Activated CD8-positive, alpha-beta memory T cell treated with anti-CD3 and anti-CD28 coated beads for 1 hour (primary cell): Measurements from ENCODE around the gene PM20D1.
"Not testable (repeated sequence)": the region's sequence is repeated elsewhere in the genome, so short reads cannot be mapped to it uniquely, and the experiment has no call there.

Experiments
- DNase-seq, 2 donors: peaks; one replicate each; pipeline ENCODE4 v3.0.0-alpha.2; 2020; ENCODE audit warnings: low read depth in 1 of 2; ENCODE audit errors: extremely low read depth in 1 of 2

PM20D1 gene

DNA sequence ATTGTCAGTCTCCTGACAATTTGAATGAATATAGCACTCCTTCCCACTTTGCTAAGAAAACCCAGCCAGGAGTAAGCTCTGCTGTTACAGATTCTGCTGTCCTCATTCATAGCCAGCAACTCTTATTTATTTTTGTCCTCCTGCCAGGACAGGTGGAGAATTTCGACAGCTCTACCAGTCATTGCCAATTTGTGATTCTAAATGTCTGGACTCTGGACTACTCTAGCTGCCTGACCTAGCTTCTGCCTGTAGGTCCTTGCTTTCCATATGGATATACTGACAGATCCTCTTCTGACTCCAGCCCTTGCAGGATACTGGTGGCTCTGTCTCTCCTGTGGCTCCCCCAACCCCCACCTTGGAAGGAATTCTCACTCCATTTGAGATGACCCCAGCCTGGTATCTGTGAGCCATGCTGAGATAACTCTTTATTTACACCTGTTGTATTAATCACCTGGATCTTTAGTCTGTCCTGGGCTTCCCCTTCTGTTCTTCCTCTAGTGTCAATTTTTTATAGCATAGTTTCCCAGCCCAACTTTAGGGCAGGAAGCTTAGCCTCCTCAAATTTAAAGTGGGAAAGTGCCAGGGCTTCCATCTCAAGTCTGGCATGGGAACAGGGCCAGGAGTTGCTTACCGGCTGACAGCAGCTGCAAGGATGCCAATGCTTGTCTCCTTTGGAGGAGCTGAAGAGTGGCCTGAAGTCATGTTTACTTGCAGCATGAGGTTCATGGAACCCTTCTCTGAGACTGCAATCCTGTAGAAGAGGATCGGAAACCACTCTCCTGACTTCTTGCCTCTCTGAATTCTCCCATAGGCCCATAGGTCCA is 6.7 kb downstream of the PM20D1 start:
- DNase-seq = no peak

DNA sequence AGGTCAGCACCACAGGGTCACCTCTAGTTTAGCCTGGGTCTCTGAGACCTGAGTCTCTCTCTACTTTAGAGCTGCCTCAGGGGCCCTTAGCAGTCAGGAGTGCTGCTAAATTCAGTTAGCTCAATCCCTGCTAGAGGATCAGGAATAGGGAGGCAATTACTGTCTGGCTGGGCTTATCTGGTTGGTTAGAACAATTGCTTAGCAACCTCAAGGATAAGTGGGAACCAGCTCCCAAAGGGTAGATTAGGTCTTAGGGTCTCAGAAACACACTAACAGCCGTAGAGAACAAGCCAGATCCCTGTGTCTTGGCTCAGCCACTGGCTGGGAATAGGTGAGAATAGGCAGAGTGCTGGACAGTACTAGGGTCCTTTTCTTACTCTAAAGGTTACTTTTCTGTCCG is 7.7 kb downstream of the PM20D1 start:
- no peak for DNase-seq

DNA sequence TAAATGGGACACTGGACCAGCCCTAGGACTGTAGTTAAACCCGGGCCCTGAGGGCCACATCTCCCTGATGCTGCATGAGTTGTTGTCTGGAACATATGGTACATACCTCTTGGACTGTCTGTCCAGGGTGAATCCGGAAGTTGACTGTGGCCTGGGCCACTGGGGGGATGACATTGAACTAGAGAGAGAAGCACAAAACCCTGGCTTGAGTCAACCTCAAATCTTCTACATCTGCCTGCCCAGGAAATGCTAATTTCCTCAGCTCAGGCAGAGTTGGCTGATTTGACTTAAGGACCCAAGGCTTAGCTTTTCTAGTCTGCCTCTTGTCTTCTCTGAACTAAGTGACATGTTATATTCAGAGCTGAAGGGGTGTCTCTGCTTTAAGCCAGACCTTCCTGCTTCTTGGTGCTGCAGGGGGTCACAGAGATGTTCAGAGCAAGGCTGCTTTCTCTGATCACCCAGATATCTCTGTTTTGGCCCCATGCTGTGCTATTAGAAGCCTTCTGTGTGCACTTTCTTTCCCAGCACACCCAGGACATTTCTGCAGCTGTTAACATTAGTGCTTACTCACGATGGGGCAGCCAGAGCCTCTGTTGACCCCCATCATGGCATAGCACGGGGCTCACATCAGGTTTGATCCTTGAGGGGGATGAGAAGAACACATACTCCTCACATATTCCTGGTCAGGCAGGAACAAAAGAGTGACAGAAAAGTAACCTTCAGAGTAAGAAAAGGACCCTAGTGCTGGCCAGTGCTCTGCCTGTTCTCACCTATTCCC is 9.6 kb downstream of the PM20D1 start:
- DNase-seq = no peak

DNA sequence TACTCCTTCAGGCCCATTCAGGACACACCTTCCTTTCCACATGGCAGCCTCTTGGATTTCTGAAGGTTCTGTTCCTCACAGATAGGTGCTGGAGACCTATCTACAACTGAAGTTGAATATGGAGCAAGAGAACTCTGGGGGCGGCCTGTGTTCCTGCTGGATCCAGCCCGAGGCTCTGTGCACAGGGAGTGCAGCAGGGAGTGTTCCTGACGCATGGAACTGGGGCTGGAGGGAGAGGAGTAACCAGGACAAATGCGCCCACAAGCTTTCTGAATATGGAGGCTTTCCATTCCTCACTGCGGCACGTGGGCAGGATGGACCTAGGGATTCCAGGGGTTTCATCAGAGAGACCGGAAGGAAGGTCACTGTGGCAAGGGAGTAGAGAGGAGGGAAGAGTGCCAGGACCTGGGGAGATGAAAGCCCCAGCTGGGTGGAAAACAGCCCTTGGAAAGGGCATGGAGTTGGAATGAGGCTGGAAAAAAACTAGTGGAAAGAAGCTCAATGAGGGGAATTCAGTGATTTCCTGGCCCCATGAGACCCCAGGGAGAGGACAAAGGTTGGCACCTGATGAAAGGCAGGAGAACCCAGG is 12.5 kb downstream of the PM20D1 start:
- DNase-seq = no peak

DNA sequence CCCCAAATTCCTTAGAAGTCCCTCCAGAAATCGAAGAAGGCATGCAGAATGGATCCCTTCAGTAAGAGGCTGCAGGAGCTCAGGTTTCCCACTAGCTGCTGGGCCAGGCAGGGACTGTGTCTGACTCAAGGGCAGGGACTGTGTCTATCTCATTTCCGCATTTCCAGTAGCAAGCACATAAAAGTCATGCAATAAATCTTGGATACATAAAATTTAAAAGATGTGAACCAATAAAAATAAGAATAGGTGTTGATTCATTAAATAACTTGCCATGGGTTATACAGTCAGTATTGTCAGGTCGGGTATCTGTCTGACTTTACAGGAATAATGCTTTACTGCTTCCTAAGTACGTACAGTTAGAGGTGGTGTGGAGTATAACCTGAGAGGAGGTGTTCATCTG is 15.2 kb downstream of the PM20D1 start:
- DNase-seq = no peak

DNA sequence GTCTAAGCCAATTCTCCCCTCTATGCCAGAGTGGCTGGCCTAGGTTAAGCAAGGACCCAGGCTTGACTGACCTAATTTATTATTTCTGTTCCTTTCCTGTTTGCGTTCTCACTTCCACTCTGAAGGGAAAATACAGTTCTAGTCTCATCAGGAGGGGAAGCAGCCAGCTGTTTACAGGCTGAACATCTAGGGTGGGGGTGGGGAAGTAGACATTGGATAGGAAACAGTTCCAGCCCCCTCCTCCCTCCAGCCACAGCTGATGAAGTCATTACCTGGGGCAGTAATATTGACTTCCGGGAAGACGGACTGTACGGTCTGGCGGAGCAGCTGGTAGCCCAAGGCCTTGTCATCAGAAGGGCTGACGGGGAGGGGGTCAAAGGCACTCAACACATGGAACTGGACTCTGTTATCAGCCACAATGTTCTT is 17.6 kb downstream of the PM20D1 start:
- DNase-seq = no peak

DNA sequence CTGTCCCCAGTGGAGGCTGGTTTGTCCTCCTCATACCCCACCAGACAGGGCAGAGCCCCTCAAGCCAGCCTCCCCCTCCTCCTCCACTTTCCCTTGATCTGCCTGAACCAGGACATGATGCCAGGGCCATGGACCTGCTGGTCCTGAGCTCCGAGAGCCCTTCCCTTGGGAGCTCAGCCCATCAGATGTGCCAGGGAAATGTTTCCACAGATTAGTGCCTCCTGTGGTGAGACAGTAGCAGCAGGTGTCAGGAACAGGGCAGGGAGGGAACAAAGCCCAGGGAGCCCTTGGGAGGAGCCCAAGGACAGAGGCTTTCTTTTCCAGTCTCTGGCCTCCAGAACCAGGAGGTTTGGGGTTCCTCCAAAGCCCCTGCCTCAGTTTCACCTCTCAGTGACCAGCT is 22.3 kb downstream of the PM20D1 start:
- DNase-seq = no peak

DNA sequence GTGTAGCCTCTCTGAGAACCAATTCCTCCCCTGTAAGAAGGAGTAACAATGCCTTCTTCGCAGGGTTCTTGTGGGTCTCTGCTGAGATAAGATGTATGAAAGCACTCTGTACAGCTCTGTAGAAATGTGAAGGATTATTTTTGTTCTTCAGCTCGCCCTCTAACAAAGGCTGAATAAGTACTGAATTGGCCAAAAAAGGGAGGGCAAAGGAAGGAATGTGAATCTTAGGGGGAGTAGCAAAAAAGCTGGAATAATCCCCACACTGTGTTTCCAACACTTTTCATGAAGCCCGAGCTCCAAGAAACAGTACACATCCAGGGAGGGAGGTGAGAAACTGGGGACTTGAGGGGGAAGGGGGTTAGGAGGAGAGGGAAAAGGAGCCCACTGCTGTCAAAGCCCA is 22.9 kb downstream of the PM20D1 start:
- DNase-seq = no peak

DNA sequence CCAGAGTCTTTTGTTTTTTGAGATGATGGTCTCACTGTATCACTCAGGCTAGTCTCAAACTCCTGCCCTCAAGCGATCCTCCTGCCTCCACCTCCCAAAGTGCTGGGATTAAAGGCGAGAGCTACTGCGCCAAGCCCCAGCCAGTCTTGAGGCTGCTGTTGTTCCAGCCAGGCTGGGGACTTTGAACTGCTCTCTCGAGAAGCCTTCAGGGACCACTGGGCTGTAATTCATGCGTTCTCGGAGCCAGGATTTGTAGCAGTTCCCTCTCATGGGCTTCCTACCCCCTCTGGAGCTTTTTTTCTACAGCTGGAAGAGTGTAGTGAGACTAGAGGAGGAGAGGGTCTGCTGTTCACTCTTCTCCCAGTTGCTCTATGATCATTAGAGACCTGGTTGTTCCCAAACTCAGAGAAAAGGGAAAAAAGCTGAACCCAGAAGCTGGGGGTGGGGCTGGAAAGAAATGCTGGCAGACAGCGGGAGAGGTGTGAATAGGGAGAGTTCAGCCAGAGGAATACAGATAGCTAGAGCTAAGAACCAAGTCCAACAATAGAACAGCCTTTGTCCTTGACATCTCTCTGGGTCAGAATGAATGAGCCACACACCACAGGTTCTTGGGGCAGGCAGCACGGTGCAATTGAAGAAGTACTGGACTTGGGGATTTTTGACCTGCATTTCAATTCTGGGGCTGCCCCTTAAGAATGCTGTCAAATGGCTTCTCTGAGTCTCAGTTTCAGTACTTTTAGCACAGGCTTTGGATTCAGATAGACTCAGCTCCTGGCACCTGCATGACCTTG is 23.7 kb downstream of the PM20D1 start:
- DNase-seq = no peak

DNA sequence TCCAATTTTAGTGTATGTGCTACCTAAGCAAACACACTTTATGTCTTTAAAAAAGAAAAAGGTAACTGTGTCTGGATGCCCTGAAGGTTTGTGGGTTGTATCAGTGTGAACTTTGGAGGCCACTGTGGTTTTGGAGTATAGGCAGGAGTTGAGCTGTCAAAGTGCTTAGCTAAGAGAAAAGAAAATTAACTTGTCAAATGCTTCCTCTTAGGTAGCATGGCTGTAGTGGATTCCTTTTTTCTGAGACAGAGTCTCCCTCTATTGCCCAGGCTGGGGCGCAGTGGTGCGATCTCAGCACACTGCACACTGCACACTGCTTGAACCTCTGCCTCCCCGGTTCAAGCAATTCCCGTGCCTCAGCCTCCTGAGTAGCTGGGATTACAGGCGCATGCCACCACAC is 25.8 kb downstream of the PM20D1 start:
- DNase-seq = no peak

DNA sequence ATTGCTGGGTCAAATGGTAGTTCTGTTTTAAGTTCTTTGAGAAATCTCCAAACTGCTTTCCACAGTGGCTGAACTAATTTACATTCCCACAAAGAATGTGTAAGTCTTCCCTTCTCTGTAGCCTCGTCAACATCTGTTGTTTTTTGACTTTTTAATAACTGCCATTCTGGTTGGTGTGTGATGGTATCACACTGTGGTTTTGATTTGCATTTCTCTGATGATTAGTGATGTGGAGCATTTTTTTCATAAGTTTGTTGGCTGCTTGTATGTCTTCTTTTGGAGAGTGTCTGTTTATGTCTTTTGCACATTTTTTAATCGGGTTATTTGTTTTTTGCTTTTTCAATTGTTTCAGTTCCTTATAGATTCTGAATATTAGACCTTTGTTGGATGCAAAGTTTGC is 26.7 kb downstream of the PM20D1 start:
- DNase-seq = not testable (repeated sequence)

DNA sequence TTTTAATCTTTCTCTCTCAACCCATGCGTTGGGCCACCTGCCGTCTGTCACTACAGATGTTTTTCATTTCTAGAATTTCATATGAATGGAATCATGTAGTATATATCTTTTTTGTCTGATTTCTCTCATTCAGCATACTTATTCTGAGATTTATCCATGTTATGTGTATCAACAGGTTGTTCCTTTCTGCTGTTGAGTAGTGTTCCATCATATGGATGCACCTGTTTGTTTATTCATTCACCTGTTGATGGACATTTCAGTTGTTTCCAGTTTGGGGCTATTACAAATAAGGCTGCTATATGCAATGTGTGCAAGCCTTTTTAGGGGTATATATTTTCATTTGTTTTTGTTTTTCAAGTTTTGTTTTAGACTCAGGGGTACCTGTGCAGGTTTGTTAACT is 27.5 kb downstream of the PM20D1 start:
- DNase-seq = no peak

DNA sequence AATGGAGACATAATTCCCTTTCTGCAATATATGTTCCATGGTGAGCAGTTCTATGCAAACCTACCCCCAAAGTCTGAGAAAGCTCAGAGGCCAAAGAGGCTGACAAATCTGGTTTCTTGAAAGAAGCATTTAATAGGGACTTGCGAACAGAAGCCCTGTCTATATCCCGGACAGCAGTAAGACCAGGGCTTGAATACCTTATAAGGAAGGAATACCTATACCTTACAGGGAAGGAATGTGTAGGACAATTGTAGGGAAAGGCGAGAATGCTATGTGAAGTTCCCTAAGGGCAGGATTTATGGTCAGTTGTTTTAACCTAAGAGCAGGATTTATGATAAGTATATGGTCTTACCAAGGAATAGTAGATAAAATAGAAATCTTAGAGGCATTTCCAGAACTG is 31.9 kb downstream of the PM20D1 start:
- DNase-seq = no peak

DNA sequence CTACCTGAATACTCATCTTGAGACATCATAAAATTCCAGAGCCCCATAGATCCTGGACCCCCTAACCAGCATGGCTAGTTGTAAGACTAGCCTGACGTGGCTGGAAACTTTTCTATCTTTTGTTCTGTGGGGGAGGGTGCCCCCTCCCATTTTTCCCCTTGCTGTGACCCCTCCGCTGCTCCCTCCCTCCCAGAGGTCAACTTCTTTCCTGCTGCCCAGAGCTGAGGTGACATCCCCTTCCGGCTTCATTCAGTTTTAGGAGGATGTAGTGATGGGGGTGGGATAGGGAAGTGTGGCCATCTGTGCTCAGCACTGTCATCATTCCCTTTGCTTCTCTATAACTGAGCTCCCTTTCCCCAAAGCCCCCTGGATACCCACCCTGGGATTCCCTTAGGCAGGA is 32.6 kb downstream of the PM20D1 start:
- DNase-seq = no peak

DNA sequence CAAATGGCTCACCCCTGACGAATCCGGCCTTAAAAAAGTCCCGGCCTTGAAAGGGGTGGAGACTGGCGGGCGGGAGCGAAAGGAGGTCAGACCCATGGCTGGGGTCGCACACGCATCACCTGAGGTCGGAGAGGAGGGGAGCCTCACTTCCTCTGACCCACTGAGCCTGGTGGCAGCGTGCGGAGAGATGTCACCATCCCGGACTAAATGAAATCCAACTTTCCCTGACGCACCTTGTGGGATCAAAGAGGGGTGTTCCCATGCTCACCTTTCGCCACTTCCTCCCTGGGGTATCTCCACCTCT is 36.2 kb downstream of the PM20D1 start:
- no peak for DNase-seq

DNA sequence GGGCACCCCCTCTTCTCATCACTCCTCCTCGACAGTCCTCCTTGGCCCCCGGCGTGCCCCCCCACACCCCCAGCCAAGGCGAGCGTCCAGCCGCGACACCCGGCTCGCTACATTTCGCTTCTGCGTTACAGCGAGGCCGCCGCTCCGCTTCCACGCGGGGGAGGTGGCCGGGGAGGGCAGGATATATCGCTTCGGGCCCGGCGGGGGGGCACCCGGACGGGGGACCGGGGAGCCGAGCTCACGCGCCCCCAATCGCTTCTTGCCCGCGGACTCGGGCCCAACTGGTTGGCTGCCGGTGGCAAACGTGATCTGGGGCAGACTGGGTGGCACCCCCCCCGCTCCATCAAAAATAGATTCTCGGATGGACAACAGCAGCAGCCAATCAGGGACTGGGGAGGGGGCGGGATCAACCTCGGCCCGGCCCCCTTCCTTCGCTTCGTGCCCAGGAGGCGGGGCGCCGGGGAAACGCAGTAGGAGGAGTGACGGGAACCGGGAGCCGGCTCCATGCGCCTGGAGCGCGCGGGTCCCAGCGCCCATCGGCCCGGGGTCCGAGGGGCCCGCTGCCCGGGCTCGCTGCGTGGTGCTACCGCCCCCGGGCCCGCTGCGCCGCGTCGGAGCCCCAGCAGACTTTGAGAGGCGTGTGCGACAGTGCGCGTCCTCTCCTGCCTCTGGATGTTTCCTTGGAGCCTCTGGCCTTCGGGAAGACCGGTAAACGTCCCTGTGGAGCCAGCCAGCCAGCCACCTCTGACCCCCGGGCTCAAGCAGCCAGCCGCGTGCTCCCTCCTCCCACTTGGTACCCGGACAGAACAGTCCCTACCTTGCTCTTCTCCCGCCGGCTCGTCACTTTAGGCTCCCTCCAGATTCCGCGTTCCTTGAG is 36.8 kb downstream of the PM20D1 start, which contains the start of gene SLC41A1:
SLC41A1 (minus strand) TSS at position 321 of the 877 bp plus-strand sequence. CDS start 2,757 bp downstream, outside the sequence.
- DNase-seq = peak; percentile 85

DNA sequence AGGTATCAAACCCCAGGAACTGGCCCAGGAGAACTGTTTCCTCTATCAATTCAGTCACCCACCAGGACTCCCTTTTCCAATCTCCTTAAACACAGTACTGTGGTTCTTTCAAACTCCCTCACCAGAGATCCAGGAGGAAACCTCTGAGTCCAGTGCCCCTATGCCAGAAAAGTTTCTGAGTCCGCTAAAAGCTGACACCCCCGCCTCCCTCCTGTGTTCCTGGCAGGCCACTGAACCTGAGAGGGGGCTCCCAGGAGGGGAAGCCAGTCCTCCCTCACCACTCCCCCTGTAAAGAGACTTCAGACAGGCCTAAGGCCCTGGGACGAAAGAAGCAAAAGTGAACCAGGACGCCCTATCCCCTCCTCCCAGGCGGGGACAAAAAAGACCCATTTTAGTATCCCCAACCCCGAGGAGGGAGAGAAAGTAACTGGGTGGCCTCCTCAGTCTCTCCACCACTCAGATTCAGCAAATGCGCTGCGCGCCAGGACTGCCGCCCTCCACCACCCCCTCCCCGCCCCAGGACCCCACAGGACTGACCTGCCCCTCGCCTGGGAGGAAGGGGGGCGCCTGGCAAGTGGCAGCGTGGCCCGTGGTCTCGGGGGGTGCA is 37.6 kb downstream of the PM20D1 start:
- DNase-seq = no peak

DNA sequence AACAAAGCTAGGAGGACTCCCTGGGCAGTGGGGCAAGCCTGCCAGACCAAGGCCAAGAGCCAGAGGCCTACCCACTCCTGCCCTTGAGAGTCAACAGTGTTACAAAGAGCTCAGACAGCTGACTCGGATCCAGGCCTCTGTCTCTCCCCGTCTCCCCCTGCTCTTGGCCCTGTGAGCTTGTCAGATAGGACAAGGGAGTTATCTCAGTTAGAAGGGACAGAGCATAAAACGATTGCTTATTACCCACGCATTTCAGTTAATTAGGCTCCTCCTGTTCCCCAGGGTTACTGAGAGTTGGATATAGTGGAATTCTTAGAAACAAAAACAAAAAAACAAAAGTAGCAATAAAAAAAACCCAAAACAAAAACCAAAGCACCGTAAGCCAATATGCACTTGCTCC is 38.3 kb downstream of the PM20D1 start:
- no peak for DNase-seq

DNA sequence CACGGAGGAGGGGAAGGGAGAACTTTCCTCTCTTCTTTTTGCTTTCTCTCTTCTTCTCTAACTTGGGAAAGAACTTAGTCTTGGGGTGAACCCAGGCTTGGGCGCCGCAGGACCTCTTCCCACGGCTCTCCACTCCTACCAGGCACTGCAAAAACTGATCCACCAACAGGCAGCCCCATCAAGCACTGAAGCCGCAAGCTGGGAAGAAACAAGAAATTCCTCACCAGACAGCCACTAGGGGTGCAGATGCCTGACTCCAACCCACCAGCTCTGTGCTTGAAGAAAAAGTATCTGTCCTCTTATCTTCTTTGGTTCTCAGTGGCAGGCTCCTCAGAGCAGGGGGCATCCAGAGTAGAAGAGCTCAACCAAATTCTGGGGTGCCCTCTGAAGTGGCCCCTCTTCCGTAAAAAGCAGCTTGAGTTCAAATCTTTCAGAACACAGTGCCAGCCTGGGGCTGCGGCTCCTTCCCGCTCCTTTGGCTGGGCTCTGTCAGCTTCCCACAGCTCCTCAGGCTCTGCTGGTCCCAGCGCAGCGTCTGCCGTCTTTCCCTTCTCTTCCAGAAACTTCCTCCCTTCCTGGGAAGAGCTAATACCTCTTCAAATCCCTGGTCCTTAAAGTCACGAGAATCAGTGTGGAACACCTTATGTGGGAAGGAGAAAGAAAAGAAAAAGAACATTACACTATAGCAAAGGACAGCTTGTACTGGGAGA is 39.3 kb downstream of the PM20D1 start:
- DNase-seq = no peak
